NCI-H748 (cell line): ENCODE measurements around the gene PARD3B.
"Not testable (repeated sequence)": the region's sequence is repeated elsewhere in the genome, so short reads cannot be mapped to it uniquely, and the experiment has no call there.

ENCODE experiments used
- DNase-seq: peaks from one replicate; lab custom pipeline; 2025; ENCODE audit not compliant: unreplicated experiment; lab: John Stamatoyannopoulos, UW

The PARD3B gene

GRCh38 chr2:205475416-205475768 is 930.1 kb downstream of the PARD3B start:
- no peak for DNase-seq

- no peak for DNase-seq
Observed at GRCh38 chr2:205477016-205477705, 931.9 kb downstream of the PARD3B start.

- no peak for DNase-seq
Observed at GRCh38 chr2:205481861-205482260, 936.6 kb downstream of the PARD3B start.

GRCh38 chr2:205482399-205483081 is 937.3 kb downstream of the PARD3B start:
- no peak for DNase-seq

GRCh38 chr2:205483095-205483494 is 937.8 kb downstream of the PARD3B start:
- DNase-seq = no peak

- peak; percentile 38 for DNase-seq
Observed at GRCh38 chr2:205484215-205484614, 938.9 kb downstream of the PARD3B start.

GRCh38 chr2:205484764-205485163 is 939.5 kb downstream of the PARD3B start:
- DNase-seq = peak; percentile 76

- not testable (repeated sequence) for DNase-seq
Observed at GRCh38 chr2:205493528-205493927, 948.3 kb downstream of the PARD3B start.

GRCh38 chr2:205494537-205495235 is 949.4 kb downstream of the PARD3B start:
- no peak for DNase-seq

GRCh38 chr2:205495819-205496218 is 950.5 kb downstream of the PARD3B start:
- no peak for DNase-seq

GRCh38 chr2:205496370-205496769 is 951.1 kb downstream of the PARD3B start:
- DNase-seq = no peak

- DNase-seq = no peak
Observed at GRCh38 chr2:205496772-205497171, 951.5 kb downstream of the PARD3B start.

- no peak for DNase-seq
Observed at GRCh38 chr2:205499006-205499405, 953.7 kb downstream of the PARD3B start.

- DNase-seq = no peak
Observed at GRCh38 chr2:205500065-205500464, 954.8 kb downstream of the PARD3B start.

GRCh38 chr2:205500951-205501350 is 955.7 kb downstream of the PARD3B start:
- DNase-seq = no peak

GRCh38 chr2:205501826-205502225 is 956.6 kb downstream of the PARD3B start:
- DNase-seq = no peak

- no peak for DNase-seq
Observed at GRCh38 chr2:205505371-205505770, 960.1 kb downstream of the PARD3B start.

- DNase-seq = no peak
Observed at GRCh38 chr2:205509655-205510054, 964.4 kb downstream of the PARD3B start.

- DNase-seq = no peak
Observed at GRCh38 chr2:205510345-205510744, 965.1 kb downstream of the PARD3B start.

GRCh38 chr2:205511221-205511620 is 965.9 kb downstream of the PARD3B start:
- DNase-seq = no peak

GRCh38 chr2:205511641-205512040 is 966.4 kb downstream of the PARD3B start:
- DNase-seq = no peak

GRCh38 chr2:205520311-205520710 is 975.0 kb downstream of the PARD3B start:
- no peak for DNase-seq
